Chondrocyte (in vitro differentiated cells): ENCODE results near the gene BASP1. TPM values are rescaled to one million over a fixed set of nuclear protein-coding genes. Genes with fewer than 3 reads are reported as not detected.
A peak's percentile ranks its signal among the peaks of the same experiment; 100 is the strongest.

ENCODE experiments used
- DNase-seq: peaks from one replicate; pipeline ENCODE4 v3.0.0; 2021; ENCODE audit warnings: mixed read lengths, low spot score
- H3K27ac Mint-ChIP-seq: one replicate; pipeline ENCODE4 v1.8.0; 2021; ENCODE audit warnings: mild to moderate bottlenecking, moderate library complexity, mixed read lengths; ENCODE audit not compliant: unreplicated experiment
- H3K27me3 Mint-ChIP-seq: 2 replicates; pipeline ENCODE4 v1.8.0; 2021; ENCODE audit warnings: low read depth, mixed read lengths
- H3K36me3 Mint-ChIP-seq: 2 replicates; pipeline ENCODE4 v1.8.0; 2021; ENCODE audit warnings: low read depth, mixed read lengths
- H3K4me1 Mint-ChIP-seq: 2 replicates; pipeline ENCODE4 v1.8.0; 2021; ENCODE audit warnings: low read depth, mild to moderate bottlenecking, mixed read lengths
- H3K4me3 Mint-ChIP-seq: one replicate; pipeline ENCODE4 v1.8.0; 2021; ENCODE audit warnings: mild to moderate bottlenecking, moderate library complexity, mixed read lengths; ENCODE audit not compliant: unreplicated experiment
- H3K9me3 Mint-ChIP-seq: 2 replicates; pipeline ENCODE4 v1.8.0; 2021; ENCODE audit warnings: low read depth, mixed read lengths
- total RNA-seq: library from RNA; stranded (reverse); gene quantifications from 3 replicates; pipeline ENCODE4 v1.2.1, GENCODE V29; 2021
- TF ChIP-seq, protein P1 (sequence below): fragments of 200-600 bp; sonication (generic); IDR thresholded peaks from 2 replicates; pipeline ENCODE4 v1.5.0; 2021; ENCODE audit warnings: antibody characterized with exemption, mild to moderate bottlenecking, moderate library complexity

The BASP1 gene
- total RNA-seq, 1 donor from 2014 or later = 181 TPM

DNA sequence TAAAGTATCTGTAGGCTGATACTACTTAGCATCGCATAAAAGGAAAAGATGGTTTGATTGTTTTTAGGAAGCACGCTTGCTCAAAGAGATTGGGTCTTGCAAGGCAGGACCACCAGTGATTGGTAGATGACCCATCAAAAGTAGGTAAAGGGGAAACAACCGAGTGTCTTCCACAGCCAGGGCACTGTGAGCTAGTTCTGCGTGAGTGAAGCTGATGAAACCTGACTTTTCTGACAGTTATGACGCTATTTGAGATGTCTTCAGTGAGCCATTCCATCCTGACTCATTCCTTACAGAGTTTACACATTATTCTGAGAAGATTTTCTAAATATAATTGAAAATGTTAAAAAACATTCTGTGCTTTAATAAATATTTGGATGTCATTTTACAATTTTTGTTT is 49.7 kb downstream of the BASP1 start:
- Mint-ChIP-seq H3K9me3 (no peaks in the 10 kb centered on the region), H3K4me1 (peaks cover 62% of the 10 kb centered on the region), H3K27ac (peak overlapping the region; percentile 51), H3K4me3 (no peak overlapping the region), H3K36me3 (peaks cover 8% of the 10 kb centered on the region), H3K27me3 (no peaks in the 10 kb centered on the region)
- TF ChIP-seq, protein P1, sequence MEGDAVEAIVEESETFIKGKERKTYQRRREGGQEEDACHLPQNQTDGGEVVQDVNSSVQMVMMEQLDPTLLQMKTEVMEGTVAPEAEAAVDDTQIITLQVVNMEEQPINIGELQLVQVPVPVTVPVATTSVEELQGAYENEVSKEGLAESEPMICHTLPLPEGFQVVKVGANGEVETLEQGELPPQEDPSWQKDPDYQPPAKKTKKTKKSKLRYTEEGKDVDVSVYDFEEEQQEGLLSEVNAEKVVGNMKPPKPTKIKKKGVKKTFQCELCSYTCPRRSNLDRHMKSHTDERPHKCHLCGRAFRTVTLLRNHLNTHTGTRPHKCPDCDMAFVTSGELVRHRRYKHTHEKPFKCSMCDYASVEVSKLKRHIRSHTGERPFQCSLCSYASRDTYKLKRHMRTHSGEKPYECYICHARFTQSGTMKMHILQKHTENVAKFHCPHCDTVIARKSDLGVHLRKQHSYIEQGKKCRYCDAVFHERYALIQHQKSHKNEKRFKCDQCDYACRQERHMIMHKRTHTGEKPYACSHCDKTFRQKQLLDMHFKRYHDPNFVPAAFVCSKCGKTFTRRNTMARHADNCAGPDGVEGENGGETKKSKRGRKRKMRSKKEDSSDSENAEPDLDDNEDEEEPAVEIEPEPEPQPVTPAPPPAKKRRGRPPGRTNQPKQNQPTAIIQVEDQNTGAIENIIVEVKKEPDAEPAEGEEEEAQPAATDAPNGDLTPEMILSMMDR = no peak
- DNase-seq = no peak

DNA sequence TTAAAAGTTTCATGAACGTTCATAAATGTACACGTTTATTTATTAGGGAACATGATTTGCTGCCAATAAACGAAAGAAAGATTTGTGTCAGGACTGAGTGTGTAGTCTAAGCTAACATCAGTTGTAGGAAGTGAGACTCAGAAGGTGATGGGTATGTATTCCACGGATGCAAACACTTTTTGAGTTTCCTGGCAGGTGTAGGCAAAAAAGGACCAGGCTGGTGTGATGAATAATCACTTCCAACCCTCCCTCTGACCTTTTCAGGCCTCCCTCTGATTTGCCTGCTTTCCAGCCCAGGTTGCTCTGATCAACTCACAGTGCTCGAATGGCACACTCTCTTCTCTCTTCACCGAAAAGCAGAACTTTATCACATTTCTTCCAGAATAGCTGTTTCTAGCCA is 51.8 kb downstream of the BASP1 start:
- no peak for DNase-seq
- TF ChIP-seq, protein P1 = no peak
- Mint-ChIP-seq H3K4me3 (no peak overlapping the region), H3K9me3 (no peaks in the 10 kb centered on the region), H3K27me3 (no peaks in the 10 kb centered on the region), H3K36me3 (peaks cover 2% of the 10 kb centered on the region), H3K4me1 (peaks cover 61% of the 10 kb centered on the region), H3K27ac (peak overlapping the region; percentile 8)

DNA sequence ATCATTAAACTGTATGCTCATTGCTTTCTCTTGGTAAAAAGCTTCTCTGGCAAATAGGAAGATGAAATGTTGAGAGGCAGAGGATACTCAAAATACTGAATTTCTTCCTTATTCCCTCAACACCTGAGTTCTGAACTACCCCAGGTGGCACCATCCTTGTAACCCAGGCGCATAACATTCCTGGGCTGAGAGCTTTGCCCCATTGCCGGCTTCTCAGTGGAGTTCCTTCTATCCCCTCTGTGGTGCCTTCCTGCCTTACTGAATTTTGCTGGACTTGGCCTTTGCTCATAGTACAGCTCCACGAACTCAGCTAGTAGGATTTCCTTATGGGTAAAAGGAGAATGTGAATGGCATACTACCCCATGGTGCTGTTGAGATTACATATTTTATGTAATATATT is 54.7 kb downstream of the BASP1 start:
- H3K4me1 Mint-ChIP-seq = peaks cover 41% of the 10 kb centered on the region
- H3K9me3 Mint-ChIP-seq = no peaks in the 10 kb centered on the region
- H3K27me3 Mint-ChIP-seq = no peaks in the 10 kb centered on the region
- no peak overlapping the region for H3K27ac Mint-ChIP-seq
- TF ChIP-seq, protein P1 = no peak
- no peak for DNase-seq
- H3K4me3 Mint-ChIP-seq = no peak overlapping the region
- H3K36me3 Mint-ChIP-seq = peaks cover 18% of the 10 kb centered on the region

DNA sequence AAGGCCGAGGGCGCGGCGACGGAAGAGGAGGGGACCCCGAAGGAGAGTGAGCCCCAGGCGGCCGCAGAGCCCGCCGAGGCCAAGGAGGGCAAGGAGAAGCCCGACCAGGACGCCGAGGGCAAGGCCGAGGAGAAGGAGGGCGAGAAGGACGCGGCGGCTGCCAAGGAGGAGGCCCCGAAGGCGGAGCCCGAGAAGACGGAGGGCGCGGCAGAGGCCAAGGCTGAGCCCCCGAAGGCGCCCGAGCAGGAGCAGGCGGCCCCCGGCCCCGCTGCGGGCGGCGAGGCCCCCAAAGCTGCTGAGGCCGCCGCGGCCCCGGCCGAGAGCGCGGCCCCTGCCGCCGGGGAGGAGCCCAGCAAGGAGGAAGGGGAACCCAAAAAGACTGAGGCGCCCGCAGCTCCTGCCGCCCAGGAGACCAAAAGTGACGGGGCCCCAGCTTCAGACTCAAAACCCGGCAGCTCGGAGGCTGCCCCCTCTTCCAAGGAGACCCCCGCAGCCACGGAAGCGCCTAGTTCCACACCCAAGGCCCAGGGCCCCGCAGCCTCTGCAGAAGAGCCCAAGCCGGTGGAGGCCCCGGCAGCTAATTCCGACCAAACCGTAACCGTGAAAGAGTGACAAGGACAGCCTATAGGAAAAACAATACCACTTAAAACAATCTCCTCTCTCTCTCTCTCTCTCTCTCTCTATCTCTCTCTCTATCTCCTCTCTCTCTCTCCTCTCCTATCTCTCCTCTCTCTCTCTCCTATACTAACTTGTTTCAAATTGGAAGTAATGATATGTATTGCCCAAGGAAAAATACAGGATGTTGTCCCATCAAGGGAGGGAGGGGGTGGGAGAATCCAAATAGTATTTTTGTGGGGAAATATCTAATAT is 58.1 kb downstream of the BASP1 start:
- H3K9me3 Mint-ChIP-seq = no peaks in the 10 kb centered on the region
- H3K27ac Mint-ChIP-seq = peak overlapping the region; percentile 36
- TF ChIP-seq, protein P1 = no peak
- H3K4me3 Mint-ChIP-seq = no peak overlapping the region
- no peak for DNase-seq
- peaks cover 21% of the 10 kb centered on the region for H3K4me1 Mint-ChIP-seq
- peaks cover 28% of the 10 kb centered on the region for H3K36me3 Mint-ChIP-seq
- no peaks in the 10 kb centered on the region for H3K27me3 Mint-ChIP-seq

DNA sequence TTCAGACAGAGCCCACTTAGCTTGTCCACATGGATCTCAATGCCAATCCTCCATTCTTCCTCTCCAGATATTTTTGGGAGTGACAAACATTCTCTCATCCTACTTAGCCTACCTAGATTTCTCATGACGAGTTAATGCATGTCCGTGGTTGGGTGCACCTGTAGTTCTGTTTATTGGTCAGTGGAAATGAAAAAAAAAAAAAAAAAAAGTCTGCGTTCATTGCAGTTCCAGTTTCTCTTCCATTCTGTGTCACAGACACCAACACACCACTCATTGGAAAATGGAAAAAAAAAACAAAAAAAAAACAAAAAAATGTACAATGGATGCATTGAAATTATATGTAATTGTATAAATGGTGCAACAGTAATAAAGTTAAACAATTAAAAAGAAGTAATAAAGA is 59.0 kb downstream of the BASP1 start:
- Mint-ChIP-seq H3K4me3 (no peak overlapping the region), H3K27ac (no peak overlapping the region)

More for the DNA sequence above, 59.0 kb downstream of the BASP1 start:
- TF ChIP-seq, protein P1 = no peak
- no peaks in the 10 kb centered on the region for H3K27me3 Mint-ChIP-seq
- H3K4me1 Mint-ChIP-seq = peaks cover 20% of the 10 kb centered on the region
- no peak for DNase-seq
- H3K9me3 Mint-ChIP-seq = no peaks in the 10 kb centered on the region
- peaks cover 28% of the 10 kb centered on the region for H3K36me3 Mint-ChIP-seq
